Brain pericyte (primary cell): ENCODE data around the gene FNIP2.

Source experiments
- DNase-seq: peaks from one replicate; pipeline ENCODE4 v3.0.0-alpha.2; 2012; ENCODE audit warnings: low read depth, low spot score

FNIP2 gene

DNA sequence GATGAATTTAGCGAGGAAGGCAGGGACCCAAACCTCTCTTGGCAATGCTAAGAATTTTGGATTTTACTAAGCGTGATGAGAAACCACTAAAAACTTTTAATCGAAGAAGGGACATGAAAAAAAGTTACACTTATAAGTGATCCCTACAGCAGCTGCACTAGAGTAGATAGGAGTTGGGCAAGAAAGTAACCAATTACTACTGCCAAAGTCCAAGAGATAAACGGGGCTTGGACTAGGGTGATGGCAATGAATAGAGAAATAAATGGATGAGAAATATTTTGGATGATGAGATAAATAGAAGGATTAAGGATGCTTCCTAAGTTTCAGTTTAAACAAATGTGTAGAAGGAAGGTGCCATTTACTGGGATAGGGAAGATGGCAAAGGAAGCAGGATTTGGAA is 6.3 kb upstream of the FNIP2 start:
- DNase-seq: no peak

- DNase-seq: no peak
These were observed 5.4 kb upstream of the FNIP2 start for GRCh38 chr4:158763462-158763861.

GRCh38 chr4:158766434-158767044 is 2.3 kb upstream of the FNIP2 start:
- no peak for DNase-seq

DNA sequence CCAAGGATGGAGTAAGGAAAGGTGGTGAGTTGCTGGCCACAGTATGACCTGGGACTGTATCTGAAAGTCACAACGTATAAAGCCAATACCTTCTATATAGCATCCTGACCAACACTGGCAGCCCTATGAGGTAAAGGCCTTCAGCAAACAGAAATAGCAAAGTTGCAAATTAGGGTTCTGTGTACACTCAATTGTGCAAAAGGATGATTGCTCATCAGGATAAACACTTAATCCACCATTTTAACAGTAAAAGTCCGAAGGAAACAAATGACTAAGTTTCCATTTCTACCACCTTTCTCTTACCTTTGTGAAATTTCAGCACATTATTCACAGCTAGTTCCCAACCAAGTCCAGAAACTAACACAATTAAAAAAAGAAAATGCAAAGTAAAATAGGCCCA is 1.4 kb upstream of the FNIP2 start:
- DNase-seq: no peak

GRCh38 chr4:158769175-158769921 is 522 bp downstream of the FNIP2 start:
- no peak for DNase-seq

- DNase-seq: no peak
These were observed 1.8 kb downstream of the FNIP2 start for GRCh38 chr4:158770671-158771070.

- DNase-seq: no peak
These were observed 3.0 kb downstream of the FNIP2 start for GRCh38 chr4:158771776-158772175.

- no peak for DNase-seq
These were observed 6.3 kb downstream of the FNIP2 start for GRCh38 chr4:158775091-158775651.

DNA sequence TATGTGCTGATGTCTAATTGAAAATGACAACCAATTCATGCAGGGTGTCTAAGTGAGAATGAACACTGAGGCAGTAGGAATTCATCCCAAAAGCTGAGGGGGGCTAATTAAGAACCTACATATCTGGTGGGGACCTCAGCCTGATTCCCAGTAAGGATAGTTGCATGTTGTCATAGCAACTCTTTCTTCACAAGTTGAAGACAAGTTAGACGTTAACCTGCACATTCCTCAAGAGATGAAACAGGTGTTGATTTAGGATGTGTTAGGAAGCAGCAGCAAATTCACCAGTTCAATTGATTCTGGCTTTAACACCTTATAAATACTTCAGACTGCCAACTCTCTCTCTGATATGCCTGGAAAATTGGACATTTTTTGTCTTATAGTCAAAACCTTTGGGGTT is 7.3 kb downstream of the FNIP2 start:
- no peak for DNase-seq

- DNase-seq: no peak
These were observed 8.8 kb downstream of the FNIP2 start for GRCh38 chr4:158777423-158778155.

DNA sequence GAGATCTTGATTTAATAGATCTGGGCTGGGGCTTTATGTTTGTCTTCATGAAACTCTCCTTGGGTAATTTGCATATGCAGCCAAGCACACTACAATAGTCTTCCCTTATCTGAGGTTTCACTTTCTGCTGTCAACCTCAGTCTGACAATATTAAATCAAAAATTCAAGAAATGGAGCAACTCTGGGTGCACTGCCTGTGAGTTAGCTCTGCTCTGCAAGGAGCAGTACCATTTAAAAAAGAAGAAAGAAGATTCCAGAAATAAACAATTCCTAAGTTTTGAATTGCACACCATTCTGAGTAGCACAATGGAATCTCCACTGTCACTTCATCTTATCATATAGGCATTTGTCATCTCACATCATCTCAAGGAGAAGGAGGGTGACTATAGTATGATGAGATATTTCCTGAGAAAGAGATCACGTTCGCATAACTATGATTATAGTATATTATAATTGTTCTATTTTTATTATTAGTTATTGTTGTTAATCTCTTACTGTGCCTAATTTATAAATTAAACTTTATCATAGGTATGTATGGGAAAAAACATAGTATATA is 9.4 kb downstream of the FNIP2 start:
- DNase-seq: no peak

GRCh38 chr4:158778712-158779111 is 9.9 kb downstream of the FNIP2 start:
- no peak for DNase-seq

DNA sequence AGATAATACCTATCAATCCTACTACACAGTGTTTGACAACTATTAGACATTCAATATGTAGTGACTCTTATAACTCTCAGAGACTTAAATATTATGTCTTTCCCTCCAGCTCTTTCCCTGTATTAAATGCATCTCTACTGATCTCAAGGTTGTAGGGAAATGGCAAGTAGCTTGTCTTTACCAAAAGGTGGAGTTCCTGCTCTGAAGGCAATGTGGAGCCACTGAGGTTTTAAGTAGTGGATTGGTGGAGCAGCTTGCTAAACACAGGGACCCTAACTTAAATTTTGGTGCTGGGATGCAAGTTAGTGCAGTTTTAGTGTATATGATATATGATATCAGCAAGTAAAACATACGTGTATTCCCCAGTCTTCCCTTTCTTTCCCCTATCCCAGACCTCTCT is 13.1 kb downstream of the FNIP2 start:
- no peak for DNase-seq

DNA sequence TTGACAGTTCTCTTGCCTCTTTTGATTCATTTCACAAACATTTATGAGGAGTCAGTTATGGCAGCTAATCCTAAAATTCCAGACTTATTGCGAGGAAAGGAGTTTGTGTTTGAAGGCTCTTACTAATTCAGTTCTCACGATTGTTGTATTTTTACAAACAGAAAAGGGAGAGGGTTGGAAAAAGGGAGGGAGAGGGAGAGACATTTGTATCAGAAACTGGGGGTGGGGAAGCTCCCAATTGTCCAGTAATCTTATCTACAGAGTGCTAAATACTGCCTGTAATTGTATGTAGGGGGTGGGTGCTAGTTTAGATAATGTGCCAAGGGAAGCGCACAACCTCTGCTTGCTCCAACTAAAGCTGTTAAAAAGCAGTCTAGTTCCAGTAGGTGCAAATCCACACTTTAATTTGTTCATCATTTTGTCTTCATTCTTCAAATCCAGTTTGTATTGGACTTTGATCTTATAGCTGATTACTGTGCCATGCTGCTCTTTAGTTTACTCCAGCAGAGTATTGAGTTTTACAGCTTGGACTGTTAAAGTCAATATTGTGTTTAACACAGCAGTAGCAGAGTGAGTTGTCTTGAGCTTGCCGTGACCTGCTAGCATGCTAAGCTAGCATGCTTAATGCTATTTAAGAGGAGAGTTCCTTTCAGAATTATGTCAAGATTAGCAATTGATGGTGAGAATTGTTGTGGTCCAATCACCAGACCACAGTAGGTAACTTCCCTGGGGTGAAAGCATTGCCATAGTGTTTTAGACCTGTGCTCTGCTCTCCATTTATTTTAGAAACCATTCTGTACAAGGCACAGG is 13.9 kb downstream of the FNIP2 start:
- DNase-seq: no peak

- no peak for DNase-seq
These were observed 15.0 kb downstream of the FNIP2 start for GRCh38 chr4:158783785-158784184.

GRCh38 chr4:158785718-158786117 is 16.9 kb downstream of the FNIP2 start:
- no peak for DNase-seq

DNA sequence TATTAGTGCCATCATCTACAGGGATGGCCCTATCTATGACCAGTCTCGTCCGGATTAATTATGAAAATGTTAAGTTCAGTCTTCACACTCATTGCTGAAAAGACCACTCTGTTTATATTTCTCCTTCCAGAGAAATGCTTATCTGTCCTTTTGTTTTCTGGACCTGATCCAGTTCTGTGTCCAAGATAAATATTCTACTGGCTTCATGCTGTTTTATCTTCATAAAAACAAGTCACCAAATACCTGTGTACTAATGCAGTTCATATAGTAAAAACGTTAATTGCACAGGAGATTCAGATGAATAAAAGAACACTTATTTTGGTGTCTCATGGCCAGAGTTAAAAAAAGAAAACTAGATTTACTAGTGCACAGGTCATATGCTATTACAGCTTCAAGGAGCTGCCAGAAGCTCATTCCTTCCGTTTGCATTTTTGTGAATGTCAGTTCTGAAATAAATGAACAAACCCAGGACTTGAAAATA is 17.3 kb downstream of the FNIP2 start:
- DNase-seq: no peak

DNA sequence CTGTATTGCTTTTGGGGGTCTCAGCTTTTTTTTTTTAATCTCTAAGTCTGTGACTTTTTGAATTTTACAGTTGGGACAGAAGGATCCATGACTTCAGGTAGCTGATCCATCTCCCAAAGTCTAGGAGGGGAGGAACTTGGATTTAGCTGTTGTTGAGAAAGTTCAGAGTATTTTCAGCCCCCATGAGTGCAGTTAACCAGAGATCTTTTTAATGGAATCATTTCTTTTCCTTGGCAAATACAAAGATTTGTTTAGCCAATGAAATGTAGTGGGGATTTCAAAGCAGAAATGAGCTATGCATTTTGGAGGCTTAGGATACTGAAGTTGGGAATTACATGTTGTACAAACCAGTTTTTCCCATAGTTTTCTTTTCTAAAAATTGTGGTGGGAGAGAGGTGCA is 18.1 kb downstream of the FNIP2 start:
- no peak for DNase-seq

DNA sequence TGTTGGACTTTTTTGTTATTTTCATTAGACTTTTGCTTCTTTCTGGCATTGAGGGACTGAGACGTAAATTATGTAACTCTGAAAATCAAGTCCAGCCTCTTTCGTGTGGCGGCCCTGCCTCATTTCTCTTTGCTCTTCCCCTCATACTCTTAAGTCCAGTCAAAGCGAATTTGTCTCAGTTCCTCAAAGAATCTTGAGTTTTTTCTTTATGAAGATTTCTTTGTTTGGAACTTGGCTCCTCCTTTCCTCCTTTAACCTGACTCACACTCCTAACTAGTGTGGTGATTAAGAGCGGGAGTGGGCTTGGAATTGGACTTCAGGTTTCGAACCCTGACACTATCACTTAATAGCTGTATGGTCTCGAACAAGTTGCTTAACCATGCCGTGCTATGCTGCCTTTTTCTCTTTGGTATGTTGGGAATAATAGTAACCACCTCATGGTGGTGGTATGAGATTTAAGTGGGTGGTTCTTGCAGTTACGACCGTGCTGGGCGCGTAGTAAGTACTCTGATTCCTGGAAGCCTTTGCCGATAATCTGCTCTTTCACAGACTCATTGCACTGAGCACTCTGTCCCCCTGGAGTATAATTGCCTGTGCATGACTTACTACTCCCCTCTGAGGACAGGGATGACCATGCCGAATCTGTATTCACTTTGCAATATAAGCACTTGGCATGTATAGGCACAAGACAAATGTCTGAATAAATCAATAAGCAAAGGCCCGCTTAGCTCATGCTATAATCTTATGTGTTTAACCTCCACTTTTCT is 19.1 kb downstream of the FNIP2 start:
- DNase-seq: no peak

DNA sequence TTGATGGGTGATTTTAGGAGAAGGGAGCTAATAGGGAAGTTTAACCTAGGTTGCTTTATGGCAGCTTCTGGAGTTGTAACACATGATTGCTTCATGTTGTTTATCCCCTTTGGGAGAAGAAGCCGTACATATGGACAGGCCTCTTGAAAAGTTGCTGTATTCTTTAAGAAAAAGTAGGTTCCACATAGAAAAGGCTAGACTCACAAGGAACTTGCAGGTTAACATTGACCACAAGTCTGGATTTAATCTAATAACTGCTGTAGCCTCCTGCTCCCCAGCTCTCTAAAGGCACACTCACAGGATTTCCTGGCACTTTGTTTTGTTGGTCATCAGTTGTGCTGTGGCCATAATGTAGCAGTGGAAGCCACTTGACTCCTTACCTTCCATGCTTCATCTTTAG is 19.7 kb downstream of the FNIP2 start:
- DNase-seq: no peak
